Keratinocyte (primary cell): ENCODE measurements around the gene AZU1. TPM values are rescaled to one million over a fixed set of nuclear protein-coding genes. Genes with fewer than 3 reads are reported as not detected.

Source experiments
- DNase-seq: peaks from one replicate; pipeline ENCODE4 v3.0.0-alpha.2; 2011; ENCODE audit warnings: low read depth, missing footprints, low spot score
- FAIRE-seq: peaks from 2 replicates; lab custom pipeline; 2011; peaks lifted over from hg19 to GRCh38; lab: Jason Lieb, UNC
- H2AFZ ChIP-seq: 2 replicates; pipeline ENCODE4 v1.6.0; 2012; ENCODE audit warnings: low read length, control low read depth, inconsistent platforms; ENCODE audit not compliant: control insufficient read depth
- H3K27ac ChIP-seq: 2 replicates; pipeline ENCODE4 v1.5.1; 2011; ENCODE audit warnings: low read length; ENCODE audit not compliant: control insufficient read depth, insufficient read depth
- H3K27me3 ChIP-seq: 3 replicates; pipeline ENCODE4 v1.6.0; 2011; ENCODE audit warnings: low read length; ENCODE audit not compliant: control insufficient read depth, insufficient read depth; ENCODE audit errors: extremely low read depth
- H3K36me3 ChIP-seq, 2 experiments: 2 replicates in 1 of 2; 3 replicates in 1 of 2; pipeline ENCODE4 v1.5.1; 2011; ENCODE audit warnings: low read length in 2 of 2, mild to moderate bottlenecking in 1 of 2; ENCODE audit not compliant: control insufficient read depth in 2 of 2, insufficient read depth in 2 of 2; ENCODE audit errors: extremely low read depth in 1 of 2
- H3K4me1 ChIP-seq: 3 replicates; pipeline ENCODE4 v1.5.1; 2011; ENCODE audit warnings: low read length; ENCODE audit not compliant: control insufficient read depth, insufficient read depth; ENCODE audit errors: extremely low read depth
- H3K4me2 ChIP-seq: 3 replicates; pipeline ENCODE4 v1.6.0; 2011; ENCODE audit warnings: low read depth, low read length; ENCODE audit not compliant: control insufficient read depth, insufficient read depth; ENCODE audit errors: extremely low read depth
- H3K4me3 ChIP-seq, 3 experiments: fragments of 200-600 bp in 1 of 3; sonication (generic) in 1 of 3; 2 replicates in 2 of 3; 3 replicates in 1 of 3; pipeline ENCODE4 v1.5.1; 2011 to 2016; ENCODE audit warnings: low read length in 3 of 3, mild to moderate bottlenecking in 3 of 3, control low read depth in 2 of 3, inconsistent platforms in 1 of 3, low read depth in 1 of 3, mixed read lengths in 1 of 3, mixed run types in 1 of 3, moderate library complexity in 1 of 3; ENCODE audit not compliant: control insufficient read depth in 2 of 3, insufficient read depth in 2 of 3; ENCODE audit errors: extremely low read depth in 1 of 3
- H3K79me2 ChIP-seq: 2 replicates; pipeline ENCODE4 v1.6.0; 2012; ENCODE audit warnings: low read length; ENCODE audit not compliant: control insufficient read depth, insufficient read depth
- H3K9ac ChIP-seq: 3 replicates; pipeline ENCODE4 v1.6.0; 2011; ENCODE audit warnings: low read length; ENCODE audit not compliant: control insufficient read depth, insufficient read depth; ENCODE audit errors: extremely low read depth
- H3K9me1 ChIP-seq: 3 replicates; pipeline ENCODE4 v1.6.0; 2011; ENCODE audit warnings: low read length; ENCODE audit not compliant: control insufficient read depth, insufficient read depth; ENCODE audit errors: extremely low read depth
- H3K9me3 ChIP-seq: 2 replicates; pipeline ENCODE4 v1.5.1; 2012; ENCODE audit warnings: low read depth, low read length; ENCODE audit not compliant: control insufficient read depth
- H4K20me1 ChIP-seq: 3 replicates; pipeline ENCODE4 v1.6.0; 2011; ENCODE audit warnings: low read length; ENCODE audit not compliant: control insufficient read depth, insufficient read depth; ENCODE audit errors: extremely low read depth
- CTCF ChIP-seq, 3 experiments: IDR thresholded peaks in 1 of 3; conservative IDR thresholded peaks in 1 of 3; optimal IDR thresholded peaks in 1 of 3; 2 replicates in 2 of 3; 3 replicates in 1 of 3; pipeline versions ENCODE3 to v1.5.1; 2011; ENCODE audit warnings: low read length in 3 of 3, mild to moderate bottlenecking in 3 of 3, moderate library complexity in 2 of 3, control low read depth in 1 of 3, inconsistent platforms in 1 of 3; ENCODE audit not compliant: insufficient read depth in 2 of 3; ENCODE audit errors: extremely low read depth in 1 of 3
- EZH2 ChIP-seq: IDR thresholded peaks from one replicate; pipeline ENCODE4 v1.6.1; 2012; ENCODE audit warnings: inconsistent platforms, mild to moderate bottlenecking, low read length, moderate library complexity
- dilution Hi-C: fragments of 300-500 bp; cut with MboI; formaldehyde crosslinking; loops from one replicate; pipeline ENCODE4 v1.7.0; 2020; ENCODE audit warnings: low sequenced_read_pairs; ENCODE audit not compliant: extremely low pct_ligation_motif_present
- polyA plus RNA-seq, 5 experiments: library from polyadenylated mRNA; depleted of rRNA in 3 of 5; stranded (reverse) in 3 of 5; stranded (forward) in 1 of 5; unstranded in 1 of 5; fragments of >200 nt; gene quantifications; 1 replicate in 1 of 5; 2 replicates in 3 of 5; 3 replicates in 1 of 5; pipeline versions ENCODE4 v1.2.1 to v1.2.3, GENCODE V29; 2011 to 2012; ENCODE audit warnings: missing spikeins in 2 of 5, low read depth in 1 of 5, low replicate concordance in 1 of 5

AZU1 gene
- polyA plus RNA-seq, 1 donor (not counting 4 experiments of a cell fraction or from before 2014, with no cell fraction given), result not detected

GRCh38 chr19:806815-807421 is 20.7 kb upstream of the AZU1 start:
- Histone ChIP-seq H3K9me1 (no peaks in the 10 kb centered on the region), H3K4me2 (no peak overlapping the region), H3K9me3 (no peaks in the 10 kb centered on the region), H2AFZ (no peak overlapping the region), H3K27ac (no peak overlapping the region), H3K79me2 (peaks cover 72% of the 10 kb centered on the region), H3K9ac (no peak overlapping the region), H3K36me3 (peaks cover 35 to 76% of the 10 kb centered on the region in 2 experiments), H3K4me3 (no peak overlapping the region), H4K20me1 (peaks cover 70% of the 10 kb centered on the region), H3K27me3 (no peaks in the 10 kb centered on the region), H3K4me1 (peaks cover 5% of the 10 kb centered on the region)
- no peak for DNase-seq
- dilution Hi-C loops, result no loop called here
- no peak for TF ChIP-seq EZH2
- no peak for TF ChIP-seq CTCF (optimal IDR thresholded peaks at IDR 0.05 in 1 of 3, IDR thresholded peaks at IDR 0.05 in 1 of 3, conservative IDR thresholded peaks at IDR 0.05 in 1 of 3; ENCODE audit: extremely low read depth in 1 of 3, insufficient read depth in 2 of 3, low read length in 3 of 3)
- no peak for FAIRE-seq

- no peak overlapping the region for H3K9ac ChIP-seq
- no peak overlapping the region for H3K27ac ChIP-seq
- DNase-seq (no peak), FAIRE-seq (no peak)
- H2AFZ ChIP-seq, result no peak overlapping the region
- TF ChIP-seq CTCF (optimal IDR thresholded peaks at IDR 0.05 in 1 of 3, IDR thresholded peaks at IDR 0.05 in 1 of 3, conservative IDR thresholded peaks at IDR 0.05 in 1 of 3; ENCODE audit: extremely low read depth in 1 of 3, insufficient read depth in 2 of 3, low read length in 3 of 3) (no peak), EZH2 (no peak)
- H3K9me3 ChIP-seq, result no peaks in the 10 kb centered on the region
- dilution Hi-C loops, result no loop called here
- H4K20me1 ChIP-seq, result peaks cover 61% of the 10 kb centered on the region
- H3K9me1 ChIP-seq, result no peaks in the 10 kb centered on the region
- peaks cover 63% of the 10 kb centered on the region for H3K79me2 ChIP-seq
- H3K36me3 ChIP-seq, result peaks cover 35 to 67% of the 10 kb centered on the region in 2 experiments
- H3K4me2 ChIP-seq, result no peak overlapping the region
- H3K27me3 ChIP-seq, result no peaks in the 10 kb centered on the region
- H3K4me3 ChIP-seq, result no peak overlapping the region
- H3K4me1 ChIP-seq, result no peaks in the 10 kb centered on the region
Measured at GRCh38 chr19:807627-808422, 19.8 kb upstream of the AZU1 start.
